A673 (cell line): Measurements from ENCODE around the gene TFAP2D. TPM values are rescaled to one million over a fixed set of nuclear protein-coding genes. Genes with fewer than 3 reads are reported as not detected.

Source experiments
- BruUV-seq: library from RNA; stranded (reverse); fragments of 400-500 nt; replicated peaks from 2 replicates; lab custom pipeline; 2021; lab: Mats Ljungman, UMichigan
- CTCF ChIA-PET: fragments of 300-600 bp; sonication (Branson Sonifier 250); formaldehyde crosslinking; loops from one replicate; lab custom pipeline; 2022; ENCODE audit warnings: antibody characterized with exemption; lab: Charles Lee
- POLR2A ChIA-PET: fragments of 300-600 bp; sonication (Branson Sonifier 250); formaldehyde crosslinking; loops from one replicate; lab custom pipeline; 2022; ENCODE audit warnings: antibody characterized with exemption; ENCODE audit not compliant: low non-redundant PET; lab: Charles Lee
- DNase-seq: peaks from one replicate; pipeline ENCODE4 v3.0.0-alpha.2; 2015; ENCODE audit warnings: low spot score
- H3K27ac ChIP-seq: fragments of 200-600 bp; sonication (generic); 2 replicates; pipeline ENCODE4 v1.5.1; 2016; ENCODE audit warnings: mixed run types, low read depth, mild to moderate bottlenecking, mixed read lengths, antibody characterized with exemption, low read length; ENCODE audit not compliant: poor library complexity, severe bottlenecking
- H3K27me3 ChIP-seq: fragments of 200-600 bp; sonication (generic); replicated peaks from 2 replicates; pipeline ENCODE4 v1.6.1; 2017; ENCODE audit warnings: mixed run types, low read depth, mild to moderate bottlenecking, mixed read lengths, antibody characterized with exemption, low read length; ENCODE audit not compliant: insufficient read depth, poor library complexity
- H3K36me3 ChIP-seq: fragments of 200-600 bp; sonication (generic); 2 replicates; pipeline ENCODE4 v1.6.1; 2016; ENCODE audit warnings: mixed run types, mild to moderate bottlenecking, mixed read lengths, antibody characterized with exemption, low read length; ENCODE audit not compliant: insufficient read depth, poor library complexity, severe bottlenecking
- H3K4me1 ChIP-seq: fragments of 200-600 bp; sonication (generic); 2 replicates; pipeline ENCODE4 v1.6.1; 2017; ENCODE audit warnings: mixed run types, mild to moderate bottlenecking, mixed read lengths, antibody characterized with exemption, low read length; ENCODE audit not compliant: insufficient read depth, poor library complexity, severe bottlenecking
- H3K4me3 ChIP-seq: fragments of 200-600 bp; sonication (generic); 2 replicates; pipeline ENCODE4 v1.5.1; 2016; ENCODE audit warnings: low read depth, mixed run types, mild to moderate bottlenecking, mixed read lengths, low read length; ENCODE audit not compliant: poor library complexity, severe bottlenecking
- H3K9me3 ChIP-seq: fragments of 200-600 bp; sonication (generic); 2 replicates; pipeline ENCODE4 v1.6.1; 2016; ENCODE audit warnings: mixed run types, low read depth, mild to moderate bottlenecking, mixed read lengths, antibody characterized with exemption, low read length; ENCODE audit not compliant: poor library complexity, severe bottlenecking
- CTCF ChIP-seq: fragments of 300-800, 200-600 bp; sonication (generic); conservative IDR thresholded peaks from 2 replicates; pipeline ENCODE4 v1.5.1; 2017; ENCODE audit warnings: low read depth, mild to moderate bottlenecking, antibody characterized with exemption, low read length, moderate library complexity, mixed read lengths
- EZH2 ChIP-seq: fragments of 200-600 bp; sonication (generic); IDR thresholded peaks from 2 replicates; pipeline ENCODE4 v1.6.1; 2017; ENCODE audit warnings: borderline replicate concordance, low read depth, mild to moderate bottlenecking, mixed read lengths, antibody characterized with exemption, low read length; ENCODE audit not compliant: poor library complexity, severe bottlenecking
- intact Hi-C: fragments of 100-400 bp; cut with micrococcal nuclease; formaldehyde crosslinking; loops from one replicate; pipeline ENCODE4 v1.10.0; 2022; ENCODE audit not compliant: unreplicated experiment
- total RNA-seq: library from RNA; stranded (reverse); gene quantifications from 2 replicates; pipeline ENCODE4 v1.2.3, GENCODE V29; 2021

The TFAP2D gene
- total RNA-seq, 1 experiment from 2014 or later = not detected

DNA sequence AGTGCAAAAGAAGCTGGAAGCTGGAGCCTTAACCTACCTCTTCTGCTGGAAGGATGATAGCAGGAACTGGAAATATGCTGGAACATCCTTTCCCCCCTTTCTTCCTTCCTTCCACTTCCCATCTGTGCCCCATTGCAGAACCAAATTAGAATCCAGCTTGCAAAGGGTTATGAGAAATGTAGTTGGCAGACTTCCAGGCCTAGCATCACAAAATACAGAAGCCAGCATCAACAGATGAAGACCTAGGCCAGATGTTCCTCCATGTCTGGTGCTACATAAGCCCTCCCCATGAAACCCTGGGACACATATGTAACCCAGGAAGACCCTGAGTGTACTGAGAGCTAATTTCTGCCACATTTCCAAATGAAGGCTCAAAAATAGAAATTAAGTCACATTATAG is 65.4 kb downstream of the TFAP2D start:
- ChIA-PET POLR2A (no interaction called here), CTCF (no interaction called here)
- Histone ChIP-seq H3K9me3 (no peaks in the 10 kb centered on the region), H3K36me3 (no peaks in the 10 kb centered on the region), H3K4me1 (no peaks in the 10 kb centered on the region), H3K4me3 (no peak overlapping the region), H3K27me3 (peaks cover 33% of the 10 kb centered on the region), H3K27ac (no peak overlapping the region)
- DNase-seq = no peak
- intact Hi-C loops = no loop called here
- no TSS peak for BruUV-seq
- no peak for TF ChIP-seq EZH2
- TF ChIP-seq CTCF = no peak

GRCh38 chr6:50780382-50780781 is 67.1 kb downstream of the TFAP2D start:
- ChIA-PET CTCF (no interaction called here), POLR2A (no interaction called here)
- DNase-seq = no peak
- no peak overlapping the region for H3K4me3 ChIP-seq
- no peaks in the 10 kb centered on the region for H3K36me3 ChIP-seq
- no peak overlapping the region for H3K27ac ChIP-seq
- intact Hi-C loops = no loop called here
- no peak for TF ChIP-seq CTCF
- H3K9me3 ChIP-seq = no peaks in the 10 kb centered on the region
- no TSS peak for BruUV-seq
- peaks cover 31% of the 10 kb centered on the region for H3K27me3 ChIP-seq
- H3K4me1 ChIP-seq = no peaks in the 10 kb centered on the region

DNA sequence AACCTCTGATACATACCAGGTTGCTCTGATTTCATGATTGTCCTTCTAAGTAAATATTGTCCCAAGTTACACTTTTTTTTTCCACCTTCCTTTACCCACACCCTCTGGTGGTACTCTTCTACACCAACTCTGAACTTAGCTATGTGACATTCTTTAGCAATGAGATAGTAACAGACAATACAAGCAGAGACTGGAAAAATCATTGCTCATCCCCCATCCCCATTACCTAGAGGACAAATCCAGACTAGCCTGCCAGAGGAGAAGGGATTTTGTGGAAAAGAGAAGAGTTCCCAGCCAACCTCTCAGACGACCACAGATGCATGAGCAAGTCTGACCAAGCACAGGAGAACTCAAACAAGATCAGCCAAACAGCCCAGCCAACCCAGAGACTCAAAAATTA is 72.6 kb downstream of the TFAP2D start:
- Histone ChIP-seq H3K4me3 (no peak overlapping the region), H3K9me3 (no peaks in the 10 kb centered on the region), H3K27me3 (peaks cover 53% of the 10 kb centered on the region), H3K4me1 (no peaks in the 10 kb centered on the region), H3K36me3 (no peaks in the 10 kb centered on the region), H3K27ac (no peak overlapping the region)
- DNase-seq = no peak
- no TSS peak for BruUV-seq
- intact Hi-C loops = no loop called here
- TF ChIP-seq CTCF (no peak), EZH2 (no peak)
- POLR2A ChIA-PET = no interaction called here
- CTCF ChIA-PET = no interaction called here
